ENCODE measurements around the gene CHRD. TPM values are rescaled to one million over a fixed set of nuclear protein-coding genes. Genes with fewer than 3 reads are reported as not detected.

Gene CHRD
- total and polyA plus RNA-seq, 9 of the 15 experiments (the other 6 are each of a cell fraction or from before 2014, with no cell fraction given) = 0.11 to 1.3 (median 0.59) TPM; not detected in 3

GRCh38 chr3:184336547-184337398 lies 43.1 kb upstream of the CHRD start:
- peak; percentile 92 for FAIRE-seq
- peak; percentile 2; the same call in 1 of the 3 replicates for ATAC-seq
- TF ChIP-seq SIX5 (IDR thresholded peaks at IDR 0.05; ENCODE audit: borderline replicate concordance in 1 of 2, insufficient read depth in 1 of 2, low read depth in 1 of 2, low read length in 2 of 2) (peak in 1 of 2 experiments; percentile 40; a peak in 2 of 4 replicates), TGIF2 (CRISPR knock-in tag; IDR thresholded peaks at IDR 0.05) (0 out of 2 replicates have a peak, but pooled peaks have one; percentile 21), TARDBP (IDR thresholded peaks at IDR 0.05) (no peak), SMAD3 (CRISPR knock-in tag; conservative IDR thresholded peaks at IDR 0.05) (no peak), GABPA (tag; conservative IDR thresholded peaks at IDR 0.05; ENCODE audit: low read depth) (peak; percentile 33), NR2C1 (IDR thresholded peaks at IDR 0.05) (no peak), NR2C1 (tag; IDR thresholded peaks at IDR 0.05) (peak; percentile 44; the same call in 1 of the 2 replicates), TBL1XR1 (IDR thresholded peaks at IDR 0.05; ENCODE audit: low read length in 2 of 2) (no peak), RREB1 (CRISPR knock-in tag; IDR thresholded peaks at IDR 0.05) (0 out of 2 replicates have a peak, but pooled peaks have one; percentile 32), MYC (IDR thresholded peaks at IDR 0.05; ENCODE audit: low read depth, low read length) (no peak), MYC (CRISPR knock-in tag; IDR thresholded peaks at IDR 0.05; ENCODE audit: borderline replicate concordance, low read depth) (0 out of 2 replicates have a peak, but pooled peaks have one; percentile 6), ELF2 (CRISPR knock-in tag; IDR thresholded peaks at IDR 0.05) (no peak), ZFP91 (CRISPR knock-in tag; IDR thresholded peaks at IDR 0.05) (peak; percentile 53; the same call in 1 of the 2 replicates), GABPB1 (CRISPR knock-in tag; IDR thresholded peaks at IDR 0.05) (peak; percentile 50; the same call in 1 of the 2 replicates)

More at GRCh38 chr3:184336547-184337398, 43.1 kb upstream of the CHRD start:
- peaks cover 40% of the 10 kb centered on the region for H3K36me3 ChIP-seq (ENCODE audit: control insufficient read depth, insufficient read depth, low read length)
- POLR2A ChIA-PET = interaction anchor here (0.6 to 1.9 kb wide), 6 partner anchors 9 to 130 kb away, joined by 3 to 8 read pairs (median 4); no protein-coding TSS in a partner anchor
- in situ Hi-C loops (cut with MboI) = no loop called here
- H3K79me2 ChIP-seq (ENCODE audit: control insufficient read depth, insufficient read depth, low read length) = peaks cover 16% of the 10 kb centered on the region
- CTCF ChIA-PET (ENCODE audit: low intra/inter-chr PET ratio) = no interaction called here
- H3K9ac ChIP-seq (ENCODE audit: insufficient read depth in 1 of 2, low read depth in 2 of 2, low read length in 2 of 2) = peak overlapping the region; percentile 70 to 98
- H3K9me3 ChIP-seq (replicated peaks; ENCODE audit: control insufficient read depth, insufficient read depth, low read depth, low read length) = no peaks in the 10 kb centered on the region
- H3K4me3 ChIP-seq = peak overlapping the region; percentile 62
- H2AFZ ChIP-seq (ENCODE audit: low read depth, low read length) = peak overlapping the region; percentile 78; the same call in 1 of the 2 replicates
- intact Hi-C loops (cut with micrococcal nuclease) = no loop called here
- 36% methylated on average over 17 of the region's 17 CpGs for WGBS (ENCODE audit: insufficient coverage, low coverage, missing lambda C conversion rate)
- peak in 1 of 4 experiments; percentile 44 for DNase-seq (ENCODE audit: extremely low read depth in 1 of 4, low spot score in 3 of 4)
- H3K9me1 ChIP-seq (ENCODE audit: control insufficient read depth, insufficient read depth, low read length) = peaks cover 11% of the 10 kb centered on the region
- H4K20me1 ChIP-seq (replicated peaks; ENCODE audit: control insufficient read depth, insufficient read depth, low read length) = peaks cover 24% of the 10 kb centered on the region
- BruUV-seq (replicated peaks) = no TSS peak
- H3K27me3 ChIP-seq (ENCODE audit: control insufficient read depth in 2 of 2, insufficient read depth in 2 of 2, low read length in 2 of 2) = no peaks in the 10 kb centered on the region
- H3K4me2 ChIP-seq (ENCODE audit: insufficient read depth, low read length) = peak overlapping the region; percentile 80
- peaks cover 49 to 62% of the 10 kb centered on the region in 2 experiments for H3K4me1 ChIP-seq (replicated peaks in 1 of 2; ENCODE audit: control insufficient read depth in 2 of 2, insufficient read depth in 2 of 2, low read length in 2 of 2)
- H3K27ac ChIP-seq (ENCODE audit: extremely low read depth, low read depth, low read length) = peak overlapping the region; percentile 83

Data from K562 (cell line).